ENCODE data around the gene WFDC1.

WFDC1 gene

GRCh38 chr16:84358601-84359295, 64.1 kb downstream of the WFDC1 start:
- Histone ChIP-seq H3K36me3 (ENCODE audit: control insufficient read depth in 1 of 2, insufficient read depth in 2 of 2, low read length in 2 of 2) (no peaks in the 10 kb centered on the region), H3K4me1 (ENCODE audit: control insufficient read depth in 1 of 2, insufficient read depth in 2 of 2, low read length in 2 of 2) (peaks cover 31 to 37% of the 10 kb centered on the region in 2 donors), H3K4me3 (ENCODE audit: low read depth in 1 of 2, low read length in 2 of 2) (no peak overlapping the region), H3K27me3 (ENCODE audit: control insufficient read depth in 1 of 2, insufficient read depth in 2 of 2, low read length in 2 of 2) (no peaks in the 10 kb centered on the region), H3K27ac (ENCODE audit: low read depth, low read length) (peak overlapping the region; percentile 23), H3K9me3 (ENCODE audit: control insufficient read depth in 1 of 2, low read length in 2 of 2) (no peaks in the 10 kb centered on the region), H3K9ac (ENCODE audit: low read depth in 1 of 2, low read length in 2 of 2) (peak overlapping the region in 1 of 2 donors; percentile 52)

- Histone ChIP-seq H3K9ac (ENCODE audit: low read depth in 1 of 2, low read length in 2 of 2) (peak overlapping the region in 1 of 2 donors; percentile 52), H3K27ac (ENCODE audit: low read depth, low read length) (peak overlapping the region; percentile 23), H3K4me1 (ENCODE audit: control insufficient read depth in 1 of 2, insufficient read depth in 2 of 2, low read length in 2 of 2) (peaks cover 31 to 37% of the 10 kb centered on the region in 2 donors), H3K36me3 (ENCODE audit: control insufficient read depth in 1 of 2, insufficient read depth in 2 of 2, low read length in 2 of 2) (no peaks in the 10 kb centered on the region), H3K27me3 (ENCODE audit: control insufficient read depth in 1 of 2, insufficient read depth in 2 of 2, low read length in 2 of 2) (no peaks in the 10 kb centered on the region), H3K4me3 (ENCODE audit: low read depth in 1 of 2, low read length in 2 of 2) (no peak overlapping the region), H3K9me3 (ENCODE audit: control insufficient read depth in 1 of 2, low read length in 2 of 2) (no peaks in the 10 kb centered on the region)
Measured at GRCh38 chr16:84359326-84359725, 64.6 kb downstream of the WFDC1 start.

GRCh38 chr16:84360170-84360569, 65.5 kb downstream of the WFDC1 start:
- H3K27me3 ChIP-seq (ENCODE audit: control insufficient read depth in 1 of 2, insufficient read depth in 2 of 2, low read length in 2 of 2): no peaks in the 10 kb centered on the region
- H3K36me3 ChIP-seq (ENCODE audit: control insufficient read depth in 1 of 2, insufficient read depth in 2 of 2, low read length in 2 of 2): no peaks in the 10 kb centered on the region
- H3K9me3 ChIP-seq (ENCODE audit: control insufficient read depth in 1 of 2, low read length in 2 of 2): no peaks in the 10 kb centered on the region
- H3K9ac ChIP-seq (ENCODE audit: low read depth in 1 of 2, low read length in 2 of 2): no peak overlapping the region
- peaks cover 31 to 37% of the 10 kb centered on the region in 2 donors for H3K4me1 ChIP-seq (ENCODE audit: control insufficient read depth in 1 of 2, insufficient read depth in 2 of 2, low read length in 2 of 2)
- no peak overlapping the region for H3K4me3 ChIP-seq (ENCODE audit: low read depth in 1 of 2, low read length in 2 of 2)
- H3K27ac ChIP-seq (ENCODE audit: low read depth, low read length): no peak overlapping the region

- no peaks in the 10 kb centered on the region for H3K9me3 ChIP-seq (ENCODE audit: control insufficient read depth in 1 of 2, low read length in 2 of 2)
- H3K27ac ChIP-seq (ENCODE audit: low read depth, low read length): no peak overlapping the region
- peaks cover 31 to 37% of the 10 kb centered on the region in 2 donors for H3K4me1 ChIP-seq (ENCODE audit: control insufficient read depth in 1 of 2, insufficient read depth in 2 of 2, low read length in 2 of 2)
- no peaks in the 10 kb centered on the region for H3K27me3 ChIP-seq (ENCODE audit: control insufficient read depth in 1 of 2, insufficient read depth in 2 of 2, low read length in 2 of 2)
- H3K36me3 ChIP-seq (ENCODE audit: control insufficient read depth in 1 of 2, insufficient read depth in 2 of 2, low read length in 2 of 2): no peaks in the 10 kb centered on the region
- no peak overlapping the region for H3K4me3 ChIP-seq (ENCODE audit: low read depth in 1 of 2, low read length in 2 of 2)
- H3K9ac ChIP-seq (ENCODE audit: low read depth in 1 of 2, low read length in 2 of 2): no peak overlapping the region
Measured at GRCh38 chr16:84360748-84361147, 66.1 kb downstream of the WFDC1 start.

- H3K36me3 ChIP-seq (ENCODE audit: control insufficient read depth in 1 of 2, insufficient read depth in 2 of 2, low read length in 2 of 2): no peaks in the 10 kb centered on the region
- H3K9ac ChIP-seq (ENCODE audit: low read depth in 1 of 2, low read length in 2 of 2): no peak overlapping the region
- peaks cover 23 to 31% of the 10 kb centered on the region in 2 donors for H3K4me1 ChIP-seq (ENCODE audit: control insufficient read depth in 1 of 2, insufficient read depth in 2 of 2, low read length in 2 of 2)
- no peak overlapping the region for H3K27ac ChIP-seq (ENCODE audit: low read depth, low read length)
- H3K4me3 ChIP-seq (ENCODE audit: low read depth in 1 of 2, low read length in 2 of 2): no peak overlapping the region
- H3K27me3 ChIP-seq (ENCODE audit: control insufficient read depth in 1 of 2, insufficient read depth in 2 of 2, low read length in 2 of 2): no peaks in the 10 kb centered on the region
- no peaks in the 10 kb centered on the region for H3K9me3 ChIP-seq (ENCODE audit: control insufficient read depth in 1 of 2, low read length in 2 of 2)
Measured at GRCh38 chr16:84361546-84361945, 66.9 kb downstream of the WFDC1 start.

- peak overlapping the region in 1 of 2 donors; percentile 12 for H3K9ac ChIP-seq (ENCODE audit: low read depth in 1 of 2, low read length in 2 of 2)
- peaks cover 21 to 23% of the 10 kb centered on the region in 2 donors for H3K4me1 ChIP-seq (ENCODE audit: control insufficient read depth in 1 of 2, insufficient read depth in 2 of 2, low read length in 2 of 2)
- no peak overlapping the region for H3K4me3 ChIP-seq (ENCODE audit: low read depth in 1 of 2, low read length in 2 of 2)
- peaks cover 0 to 2% of the 10 kb centered on the region in 2 donors for H3K27me3 ChIP-seq (ENCODE audit: control insufficient read depth in 1 of 2, insufficient read depth in 2 of 2, low read length in 2 of 2)
- no peaks in the 10 kb centered on the region for H3K36me3 ChIP-seq (ENCODE audit: control insufficient read depth in 1 of 2, insufficient read depth in 2 of 2, low read length in 2 of 2)
- no peaks in the 10 kb centered on the region for H3K9me3 ChIP-seq (ENCODE audit: control insufficient read depth in 1 of 2, low read length in 2 of 2)
- H3K27ac ChIP-seq (ENCODE audit: low read depth, low read length): no peak overlapping the region
Measured at GRCh38 chr16:84362471-84362941, 67.8 kb downstream of the WFDC1 start.

- Histone ChIP-seq H3K9me3 (ENCODE audit: control insufficient read depth in 1 of 2, low read length in 2 of 2) (no peaks in the 10 kb centered on the region), H3K36me3 (ENCODE audit: control insufficient read depth in 1 of 2, insufficient read depth in 2 of 2, low read length in 2 of 2) (no peaks in the 10 kb centered on the region), H3K4me3 (ENCODE audit: low read depth in 1 of 2, low read length in 2 of 2) (no peak overlapping the region), H3K9ac (ENCODE audit: low read depth in 1 of 2, low read length in 2 of 2) (no peak overlapping the region), H3K27ac (ENCODE audit: low read depth, low read length) (no peak overlapping the region), H3K27me3 (ENCODE audit: control insufficient read depth in 1 of 2, insufficient read depth in 2 of 2, low read length in 2 of 2) (peaks cover 0 to 7% of the 10 kb centered on the region in 2 donors), H3K4me1 (ENCODE audit: control insufficient read depth in 1 of 2, insufficient read depth in 2 of 2, low read length in 2 of 2) (peaks cover 19 to 22% of the 10 kb centered on the region in 2 donors)
Measured at GRCh38 chr16:84366208-84366607, 71.5 kb downstream of the WFDC1 start.

- Histone ChIP-seq H3K9ac (ENCODE audit: low read depth in 1 of 2, low read length in 2 of 2) (peak overlapping the region in 1 of 2 donors; percentile 70), H3K27ac (ENCODE audit: low read depth, low read length) (no peak overlapping the region), H3K4me1 (ENCODE audit: control insufficient read depth in 1 of 2, insufficient read depth in 2 of 2, low read length in 2 of 2) (peaks cover 21 to 26% of the 10 kb centered on the region in 2 donors), H3K27me3 (ENCODE audit: control insufficient read depth in 1 of 2, insufficient read depth in 2 of 2, low read length in 2 of 2) (peaks cover 0 to 7% of the 10 kb centered on the region in 2 donors), H3K36me3 (ENCODE audit: control insufficient read depth in 1 of 2, insufficient read depth in 2 of 2, low read length in 2 of 2) (no peaks in the 10 kb centered on the region), H3K4me3 (ENCODE audit: low read depth in 1 of 2, low read length in 2 of 2) (peak overlapping the region; percentile 64 to 89), H3K9me3 (ENCODE audit: control insufficient read depth in 1 of 2, low read length in 2 of 2) (no peaks in the 10 kb centered on the region)
Measured at GRCh38 chr16:84367297-84367680, 72.6 kb downstream of the WFDC1 start.

GRCh38 chr16:84367750-84368307, 73.2 kb downstream of the WFDC1 start:
- Histone ChIP-seq H3K4me1 (ENCODE audit: control insufficient read depth in 1 of 2, insufficient read depth in 2 of 2, low read length in 2 of 2) (peaks cover 17 to 20% of the 10 kb centered on the region in 2 donors), H3K27ac (ENCODE audit: low read depth, low read length) (no peak overlapping the region), H3K9ac (ENCODE audit: low read depth in 1 of 2, low read length in 2 of 2) (peak overlapping the region; percentile 70 to 80), H3K27me3 (ENCODE audit: control insufficient read depth in 1 of 2, insufficient read depth in 2 of 2, low read length in 2 of 2) (peaks cover 0 to 7% of the 10 kb centered on the region in 2 donors), H3K9me3 (ENCODE audit: control insufficient read depth in 1 of 2, low read length in 2 of 2) (no peaks in the 10 kb centered on the region), H3K4me3 (ENCODE audit: low read depth in 1 of 2, low read length in 2 of 2) (peak overlapping the region; percentile 64 to 89), H3K36me3 (ENCODE audit: control insufficient read depth in 1 of 2, insufficient read depth in 2 of 2, low read length in 2 of 2) (no peaks in the 10 kb centered on the region)

- Histone ChIP-seq H3K9ac (ENCODE audit: low read depth in 1 of 2, low read length in 2 of 2) (peak within 1 kb of the TSS; percentile 80 to 81), H3K4me1 (ENCODE audit: control insufficient read depth in 1 of 2, insufficient read depth in 2 of 2, low read length in 2 of 2) (peaks cover 18 to 22% of the 10 kb centered on the region in 2 donors), H3K36me3 (ENCODE audit: control insufficient read depth in 1 of 2, insufficient read depth in 2 of 2, low read length in 2 of 2) (no peaks in the 10 kb centered on the region), H3K4me3 (ENCODE audit: low read depth in 1 of 2, low read length in 2 of 2) (peak within 1 kb of the TSS; percentile 83 to 89), H3K27me3 (ENCODE audit: control insufficient read depth in 1 of 2, insufficient read depth in 2 of 2, low read length in 2 of 2) (peaks cover 0 to 7% of the 10 kb centered on the region in 2 donors), H3K27ac (ENCODE audit: low read depth, low read length) (peak within 1 kb of the TSS; percentile 44), H3K9me3 (ENCODE audit: control insufficient read depth in 1 of 2, low read length in 2 of 2) (no peaks in the 10 kb centered on the region)
Measured at GRCh38 chr16:84368308-84368996, 73.8 kb downstream of the WFDC1 start, which contains the start of gene ATP2C2. Gene ATP2C2 (plus strand): TSS chr16:84368538. CDS start chr16:84368616, 78 bp downstream.

Data from duodenal mucosa (tissue), 2 donors.